Lower leg skin (tissue), 4 donors: ENCODE data around the gene NR6A1. TPM values are rescaled to one million over a fixed set of nuclear protein-coding genes. Genes with fewer than 3 reads are reported as not detected.
A peak's percentile ranks its signal among the peaks of the same experiment; 100 is the strongest.

Experiments
- DNase-seq, 2 donors: peaks; one replicate each; pipeline ENCODE4 v3.0.0-alpha.2; 2019; ENCODE audit warnings: low spot score in 2 of 2
- H3K4me3 ChIP-seq: fragments of 200-600 bp; sonication (generic); 2 replicates; pipeline ENCODE4 v1.5.1; 2017; ENCODE audit warnings: mild to moderate bottlenecking, low read depth; ENCODE audit not compliant: poor library complexity, severe bottlenecking
- POLR2A ChIP-seq, 2 donors: fragments of 450-650 bp; IDR thresholded peaks; one replicate each; pipeline ENCODE4 v1.6.1; 2016 to 2017; ENCODE audit warnings: antibody characterized with exemption in 2 of 2, mild to moderate bottlenecking in 1 of 2, moderate library complexity in 1 of 2
- WGBS, 2 donors: methylation state at CpG; one replicate each; pipeline ENCODE4 v1.1.5; 2018; 5-methylcytosine and 5-hydroxymethylcytosine counted together
- intact Hi-C: fragments of 100-400 bp; cut with DNase I; formaldehyde crosslinking; loops from one replicate; pipeline ENCODE4 v1.15.0; 2023; ENCODE audit warnings: low total_unique reads
- total RNA-seq, 4 donors: library from RNA; depleted of rRNA; stranded (reverse); fragments of >200 nt; gene quantifications; one replicate each; pipeline ENCODE4 v1.1.0, GENCODE V29; 2016
- TF ChIP-seq, protein P1 (sequence below), 3 donors: fragments of 450-650 bp; IDR thresholded peaks; one replicate each; pipeline ENCODE4 v1.5.1; 2016; ENCODE audit warnings: antibody characterized with exemption in 3 of 3, mild to moderate bottlenecking in 3 of 3, moderate library complexity in 2 of 3

NR6A1 gene
- total RNA-seq, 4 donors from 2014 or later, result 3.0 to 4.9 (median 3.8) TPM

DNA sequence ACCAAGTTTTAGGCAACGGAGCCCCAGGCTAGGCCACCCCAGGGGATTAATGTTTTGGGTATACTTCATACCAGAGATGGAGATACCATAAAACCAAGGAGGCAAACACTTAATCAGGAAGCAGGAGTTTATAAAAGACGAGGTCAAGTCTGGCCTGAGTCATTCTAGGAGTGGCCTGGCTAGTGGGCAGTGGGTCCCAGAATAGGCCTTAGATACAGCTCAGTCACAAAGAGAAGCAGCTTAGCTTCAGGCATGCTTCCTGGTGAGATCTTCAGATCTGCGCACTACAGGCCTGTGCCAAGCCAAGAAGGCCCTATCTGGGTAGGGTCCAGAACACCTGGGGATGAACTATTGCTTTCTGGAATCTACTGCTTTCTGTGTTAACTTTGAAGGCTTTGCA, 243.3 kb downstream of the NR6A1 start:
- intact Hi-C loops, result no loop called here
- no peak overlapping the region for H3K4me3 ChIP-seq
- no peak for DNase-seq
- WGBS, 2 donors, result 77 to 90% methylated on average over 3 of the region's 3 CpGs
- TF ChIP-seq, protein P1, sequence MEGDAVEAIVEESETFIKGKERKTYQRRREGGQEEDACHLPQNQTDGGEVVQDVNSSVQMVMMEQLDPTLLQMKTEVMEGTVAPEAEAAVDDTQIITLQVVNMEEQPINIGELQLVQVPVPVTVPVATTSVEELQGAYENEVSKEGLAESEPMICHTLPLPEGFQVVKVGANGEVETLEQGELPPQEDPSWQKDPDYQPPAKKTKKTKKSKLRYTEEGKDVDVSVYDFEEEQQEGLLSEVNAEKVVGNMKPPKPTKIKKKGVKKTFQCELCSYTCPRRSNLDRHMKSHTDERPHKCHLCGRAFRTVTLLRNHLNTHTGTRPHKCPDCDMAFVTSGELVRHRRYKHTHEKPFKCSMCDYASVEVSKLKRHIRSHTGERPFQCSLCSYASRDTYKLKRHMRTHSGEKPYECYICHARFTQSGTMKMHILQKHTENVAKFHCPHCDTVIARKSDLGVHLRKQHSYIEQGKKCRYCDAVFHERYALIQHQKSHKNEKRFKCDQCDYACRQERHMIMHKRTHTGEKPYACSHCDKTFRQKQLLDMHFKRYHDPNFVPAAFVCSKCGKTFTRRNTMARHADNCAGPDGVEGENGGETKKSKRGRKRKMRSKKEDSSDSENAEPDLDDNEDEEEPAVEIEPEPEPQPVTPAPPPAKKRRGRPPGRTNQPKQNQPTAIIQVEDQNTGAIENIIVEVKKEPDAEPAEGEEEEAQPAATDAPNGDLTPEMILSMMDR (IDR thresholded peaks at IDR 0.05), result no peak
- TF ChIP-seq POLR2A (IDR thresholded peaks at IDR 0.05), result no peak

DNA sequence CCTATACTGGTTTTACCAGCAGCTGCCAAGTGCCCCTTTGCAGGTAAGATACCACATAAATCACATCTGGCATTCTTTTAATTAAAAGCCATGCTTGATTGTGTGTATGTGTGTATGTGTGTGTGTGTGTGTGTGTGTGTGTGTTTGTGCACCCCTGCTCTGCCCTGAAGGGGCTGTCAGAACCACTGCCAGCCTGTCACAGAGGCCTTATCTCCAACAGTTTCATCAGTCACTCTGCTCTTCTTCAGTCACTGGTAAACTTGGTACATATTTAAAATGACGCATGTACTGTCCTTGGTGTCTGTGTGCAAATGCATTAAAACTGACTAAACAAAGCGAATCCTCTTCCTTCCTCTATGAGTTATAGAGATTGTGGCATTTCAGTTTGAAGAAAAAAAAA, 244.9 kb downstream of the NR6A1 start:
- DNase-seq, result no peak
- intact Hi-C loops, result no loop called here
- 89 to 97% methylated on average over 2 of the region's 2 CpGs for WGBS, 2 donors

DNA sequence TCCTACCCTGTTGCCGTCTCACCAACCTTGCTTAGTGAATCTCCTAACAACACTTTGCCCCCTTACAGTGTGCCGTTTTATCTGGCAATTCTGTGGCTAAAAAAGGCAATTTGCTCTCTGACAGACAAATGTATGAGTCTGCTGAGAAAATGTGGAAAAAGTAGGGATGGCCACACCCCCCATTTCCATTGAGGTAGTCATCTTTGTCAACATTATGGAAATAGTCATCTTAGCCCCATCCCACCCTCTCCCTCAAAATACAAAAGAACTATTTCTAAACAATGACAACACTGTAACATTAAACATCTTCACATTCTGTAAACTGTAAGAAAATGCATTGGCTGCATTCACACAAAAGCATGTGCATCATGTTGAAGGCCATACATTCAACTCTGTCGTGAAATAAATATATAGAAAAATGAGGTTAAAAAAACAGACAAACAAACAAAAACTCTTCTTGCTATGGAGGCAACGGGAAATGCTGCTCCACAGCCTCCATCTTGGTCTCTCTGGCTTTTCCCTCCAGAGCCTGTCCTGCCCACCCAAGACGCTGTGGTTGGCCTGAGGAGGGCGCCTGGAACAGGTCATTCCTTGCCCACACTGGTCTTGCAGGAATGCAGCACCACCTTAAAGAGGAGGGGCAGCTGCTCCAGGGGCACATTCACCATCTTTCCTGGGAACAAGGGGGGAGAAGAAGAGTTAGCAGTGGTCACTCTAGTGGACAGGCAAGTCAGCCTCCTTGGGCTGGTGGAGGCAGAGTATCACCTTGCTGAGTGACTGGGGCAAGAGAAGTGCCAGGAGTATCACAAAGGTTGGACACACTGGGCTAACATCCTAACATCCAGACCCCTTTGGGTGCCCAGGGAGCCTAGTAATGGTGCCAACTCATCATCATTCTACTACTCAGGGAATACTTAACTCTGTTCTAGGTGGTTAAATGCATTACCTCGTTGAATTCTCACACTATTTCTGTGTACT, 248.7 kb downstream of the NR6A1 start:
- WGBS, 2 donors, result 81 to 87% methylated on average over 7 of the region's 7 CpGs
- TF ChIP-seq POLR2A (IDR thresholded peaks at IDR 0.05), result no peak
- TF ChIP-seq, protein P1 (IDR thresholded peaks at IDR 0.05), result no peak
- H3K4me3 ChIP-seq, result no peak overlapping the region
- intact Hi-C loops, result no loop called here
- DNase-seq, result peak in 1 of 2 donors; percentile 82

More for the DNA sequence above, 244.9 kb downstream of the NR6A1 start:
- TF ChIP-seq, protein P1 (IDR thresholded peaks at IDR 0.05), result no peak
- TF ChIP-seq POLR2A (IDR thresholded peaks at IDR 0.05), result no peak
- no peak overlapping the region for H3K4me3 ChIP-seq

DNA sequence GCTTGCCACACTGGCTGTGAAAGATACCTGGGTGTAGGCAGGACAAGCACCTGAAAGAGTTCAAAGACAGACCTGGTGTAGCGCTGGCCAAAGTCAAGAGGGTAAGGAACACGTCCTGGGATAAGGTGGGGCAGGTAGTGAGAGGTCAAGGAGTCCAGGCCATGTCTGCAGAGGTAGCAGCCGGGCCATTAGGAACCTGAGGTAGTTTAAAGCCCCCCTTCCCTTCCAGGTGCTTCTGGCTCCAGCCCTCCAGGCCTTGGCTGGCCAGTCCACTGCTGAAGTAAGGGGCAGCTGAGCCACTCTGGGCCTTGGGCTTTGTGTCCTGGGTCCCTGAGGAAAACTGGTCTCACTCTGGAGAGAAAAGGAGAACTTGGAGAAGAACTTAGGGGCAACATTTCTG, 250.0 kb downstream of the NR6A1 start:
- DNase-seq, result peak in 1 of 2 donors; percentile 59
- no peak for TF ChIP-seq POLR2A (IDR thresholded peaks at IDR 0.05)
- TF ChIP-seq, protein P1 (IDR thresholded peaks at IDR 0.05), result no peak
- 87 to 92% methylated on average over 3 of the region's 3 CpGs for WGBS, 2 donors
- H3K4me3 ChIP-seq, result no peak overlapping the region
- intact Hi-C loops, result no loop called here

DNA sequence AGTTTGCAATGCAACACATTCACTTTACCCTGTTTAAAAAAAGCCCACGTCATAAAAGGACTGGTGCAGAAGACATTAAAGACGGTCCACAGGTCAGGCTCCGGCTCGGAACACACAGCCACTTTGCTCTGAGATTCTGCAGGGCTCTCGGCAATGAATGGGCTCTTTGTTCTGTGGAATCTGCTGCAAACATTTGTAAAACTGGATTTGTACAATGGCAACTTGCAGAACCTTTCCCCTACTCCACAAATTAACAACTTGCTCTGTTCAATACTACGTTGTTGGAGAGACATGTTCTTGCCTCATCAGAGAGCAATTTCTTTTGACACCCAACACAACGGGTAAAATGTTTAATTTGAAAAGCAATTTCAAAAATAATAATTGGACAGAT, 250.9 kb downstream of the NR6A1 start:
- no peak for DNase-seq
- TF ChIP-seq, protein P1 (IDR thresholded peaks at IDR 0.05), result no peak
- TF ChIP-seq POLR2A (IDR thresholded peaks at IDR 0.05), result no peak
- intact Hi-C loops, result no loop called here
- 80 to 82% methylated on average over 7 of the region's 7 CpGs for WGBS, 2 donors
- H3K4me3 ChIP-seq, result no peak overlapping the region
